Neuronal stem cell (in vitro differentiated cells): ENCODE measurements around the gene BRAF.

ENCODE experiments used
- DNase-seq: peaks from one replicate; pipeline ENCODE4 v3.0.0-alpha.2; 2013; ENCODE audit warnings: low spot score
- H2AFZ ChIP-seq: one replicate; pipeline ENCODE4 v1.6.1; 2013; ENCODE audit warnings: mild to moderate bottlenecking, low read length, inconsistent platforms
- H2AK5ac ChIP-seq: 2 replicates; pipeline ENCODE4 v1.6.1; 2013; ENCODE audit warnings: low read depth, mild to moderate bottlenecking, inconsistent platforms, low read length, moderate library complexity, mixed read lengths
- H2BK120ac ChIP-seq: 2 replicates; pipeline ENCODE4 v1.6.1; 2013; ENCODE audit warnings: low read depth, mild to moderate bottlenecking, inconsistent platforms, low read length, moderate library complexity, mixed read lengths
- H2BK12ac ChIP-seq: one replicate; pipeline ENCODE4 v1.6.1; 2013; ENCODE audit warnings: low read length, inconsistent platforms
- H2BK15ac ChIP-seq: 2 replicates; pipeline ENCODE4 v1.6.1; 2013; ENCODE audit warnings: mild to moderate bottlenecking, low read length, inconsistent platforms, mixed read lengths
- H2BK5ac ChIP-seq: one replicate; pipeline ENCODE4 v1.6.1; 2013; ENCODE audit warnings: inconsistent platforms, mild to moderate bottlenecking, low read length, moderate library complexity
- H3K14ac ChIP-seq: one replicate; pipeline ENCODE4 v1.6.1; 2013; ENCODE audit warnings: low read length, inconsistent platforms
- H3K18ac ChIP-seq: 2 replicates; pipeline ENCODE4 v1.6.1; 2013; ENCODE audit warnings: low read length, inconsistent platforms
- H3K23ac ChIP-seq: 2 replicates; pipeline ENCODE4 v1.6.1; 2013; ENCODE audit warnings: low read depth, mild to moderate bottlenecking, mixed read lengths, low read length, inconsistent platforms; ENCODE audit not compliant: poor library complexity
- H3K27ac ChIP-seq: replicated peaks from 3 replicates; pipeline ENCODE4 v1.5.1; 2013; ENCODE audit warnings: low read length, inconsistent platforms
- H3K27me3 ChIP-seq, 3 experiments: 2 replicates each; pipeline ENCODE4 v1.6.1; 2013; ENCODE audit warnings: low read length in 3 of 3, mild to moderate bottlenecking in 2 of 3, inconsistent platforms in 1 of 3, low read depth in 1 of 3, mixed read lengths in 1 of 3, moderate library complexity in 1 of 3; ENCODE audit not compliant: control insufficient read depth in 3 of 3, insufficient read depth in 3 of 3
- H3K36me3 ChIP-seq, 2 donors: replicated peaks in 1 of 2; 2 replicates each; pipeline ENCODE4 v1.6.1; 2013; ENCODE audit warnings: low read length in 2 of 2; ENCODE audit not compliant: control insufficient read depth in 2 of 2, insufficient read depth in 2 of 2
- H3K4ac ChIP-seq: 2 replicates; pipeline ENCODE4 v1.6.1; 2013; ENCODE audit warnings: inconsistent platforms, mild to moderate bottlenecking, low read length, moderate library complexity
- H3K4me1 ChIP-seq, 2 donors: 1 replicate in 1 of 2; 2 replicates in 1 of 2; pipeline ENCODE4 v1.6.1; 2013; ENCODE audit warnings: low read length in 2 of 2, low read depth in 1 of 2; ENCODE audit not compliant: control insufficient read depth in 2 of 2, insufficient read depth in 1 of 2
- H3K4me2 ChIP-seq: one replicate; pipeline ENCODE4 v1.6.1; 2013; ENCODE audit warnings: mild to moderate bottlenecking, low read length, inconsistent platforms; ENCODE audit not compliant: insufficient read depth, poor library complexity, severe bottlenecking
- H3K4me3 ChIP-seq, 2 donors: 2 replicates each; pipeline ENCODE4 v1.5.1; 2013; ENCODE audit warnings: low read length in 2 of 2, mild to moderate bottlenecking in 2 of 2, inconsistent platforms in 1 of 2, moderate library complexity in 1 of 2
- H3K79me1 ChIP-seq: one replicate; pipeline ENCODE4 v1.6.1; 2013; ENCODE audit warnings: low read depth, mild to moderate bottlenecking, inconsistent platforms, low read length, moderate library complexity
- H3K9ac ChIP-seq: one replicate; pipeline ENCODE4 v1.6.1; 2013; ENCODE audit warnings: mild to moderate bottlenecking, low read depth, low read length, inconsistent platforms; ENCODE audit not compliant: poor library complexity
- H3K9me3 ChIP-seq, 2 donors: replicated peaks in 1 of 2; 2 replicates each; pipeline versions ENCODE3 to v1.6.1; 2013; ENCODE audit warnings: low read length in 2 of 2, mild to moderate bottlenecking in 2 of 2, inconsistent platforms in 1 of 2, low read depth in 1 of 2, mixed read lengths in 1 of 2, moderate library complexity in 1 of 2; ENCODE audit not compliant: control insufficient read depth in 2 of 2, insufficient read depth in 1 of 2
- H4K8ac ChIP-seq: one replicate; pipeline ENCODE4 v1.6.1; 2013; ENCODE audit warnings: low read depth, mild to moderate bottlenecking, inconsistent platforms, low read length, moderate library complexity
- H4K91ac ChIP-seq: one replicate; pipeline ENCODE4 v1.6.1; 2013; ENCODE audit warnings: low read length, low read depth, mild to moderate bottlenecking, inconsistent platforms; ENCODE audit not compliant: poor library complexity
- WGBS, 2 donors: extraction: QIAGEN DNeasy Blood & Tissue Kit; methylation state at CpG; one replicate each; pipeline ENCODE4 v1.1.7; 2013; ENCODE audit warnings: missing lambda C conversion rate in 2 of 2, mixed read lengths in 1 of 2; ENCODE audit not compliant: insufficient read length in 2 of 2, insufficient replicate concordance in 1 of 2; ENCODE audit errors: extremely low coverage in 2 of 2; 5-methylcytosine and 5-hydroxymethylcytosine counted together

The BRAF gene

DNA sequence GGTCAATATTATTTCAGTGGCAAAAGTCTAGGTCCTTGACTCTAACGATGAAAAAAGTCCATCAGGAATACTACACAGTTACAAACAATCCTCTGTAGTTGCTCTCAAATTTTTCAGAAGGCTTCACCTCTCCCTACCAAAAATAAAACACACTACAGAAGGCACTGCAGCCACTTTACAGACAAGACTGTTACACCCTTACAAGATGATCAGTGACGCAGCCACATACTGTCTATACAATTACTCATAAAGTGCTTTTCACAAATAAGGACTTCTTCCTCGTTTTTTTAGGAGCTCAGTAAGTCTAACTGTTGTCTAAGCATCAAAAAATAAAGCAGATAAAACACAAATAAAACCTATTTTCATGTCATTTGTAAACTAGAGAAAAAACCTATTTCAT lies 201.2 kb downstream of the BRAF start:
- Histone ChIP-seq H3K27ac (no peak overlapping the region), H3K27me3 (no peaks in the 10 kb centered on the region), H3K36me3 (peaks cover 0 to 34% of the 10 kb centered on the region in 2 donors), H2BK5ac (no peak overlapping the region), H3K9ac (no peak overlapping the region), H3K18ac (no peak overlapping the region), H2BK12ac (no peak overlapping the region), H2AFZ (no peak overlapping the region), H2BK120ac (no peak overlapping the region), H4K8ac (no peak overlapping the region), H3K23ac (no peak overlapping the region), H4K91ac (no peak overlapping the region), H3K4ac (no peak overlapping the region), H3K4me2 (no peak overlapping the region), H3K4me1 (peaks cover 0 to 6% of the 10 kb centered on the region in 2 donors), H3K79me1 (no peaks in the 10 kb centered on the region), H3K14ac (no peak overlapping the region), H2AK5ac (no peak overlapping the region), H3K4me3 (no peak overlapping the region), H3K9me3 (no peaks in the 10 kb centered on the region), H2BK15ac (no peak overlapping the region)
- no peak for DNase-seq
- no CpG with 5 or more reads among the region's 3 CpGs for WGBS, 2 donors

DNA sequence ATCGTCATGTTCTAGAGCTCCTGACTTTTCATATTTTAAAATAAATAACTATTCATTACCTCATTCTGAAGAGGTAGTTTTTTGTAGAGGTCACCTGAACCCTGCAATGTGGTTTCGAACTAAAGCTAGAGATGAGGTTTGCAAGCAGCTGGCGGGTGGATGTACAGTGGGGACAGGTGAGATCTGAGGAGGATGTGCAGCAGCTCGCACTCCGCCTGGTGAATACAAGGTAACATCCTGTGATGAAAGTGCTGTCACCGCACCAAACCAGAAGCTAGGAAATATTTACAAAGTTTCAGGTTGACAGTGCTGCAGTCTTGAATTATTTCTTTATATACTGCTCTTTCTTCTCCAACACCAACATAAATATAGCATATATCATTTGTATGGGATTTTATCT lies 201.7 kb downstream of the BRAF start:
- no peak overlapping the region for H2BK120ac ChIP-seq
- H3K4me1 ChIP-seq = peaks cover 0 to 5% of the 10 kb centered on the region in 2 donors
- no peak overlapping the region for H3K4ac ChIP-seq
- no peak overlapping the region for H3K18ac ChIP-seq
- H3K9ac ChIP-seq = no peak overlapping the region
- no peaks in the 10 kb centered on the region for H3K79me1 ChIP-seq
- no peak overlapping the region for H3K23ac ChIP-seq
- H4K8ac ChIP-seq = no peak overlapping the region
- H2BK15ac ChIP-seq = no peak overlapping the region
- DNase-seq = no peak
- no peak overlapping the region for H3K27ac ChIP-seq
- no peak overlapping the region for H2AFZ ChIP-seq
- no peak overlapping the region for H3K4me3 ChIP-seq
- H2BK12ac ChIP-seq = no peak overlapping the region
- no peaks in the 10 kb centered on the region for H3K27me3 ChIP-seq
- no peak overlapping the region for H4K91ac ChIP-seq
- no peak overlapping the region for H3K14ac ChIP-seq
- H2AK5ac ChIP-seq = no peak overlapping the region
- H3K4me2 ChIP-seq = no peak overlapping the region
- no CpG with 5 or more reads among the region's 6 CpGs for WGBS, 2 donors
- no peak overlapping the region for H2BK5ac ChIP-seq
- peaks cover 0 to 28% of the 10 kb centered on the region in 2 donors for H3K36me3 ChIP-seq
- no peaks in the 10 kb centered on the region for H3K9me3 ChIP-seq

DNA sequence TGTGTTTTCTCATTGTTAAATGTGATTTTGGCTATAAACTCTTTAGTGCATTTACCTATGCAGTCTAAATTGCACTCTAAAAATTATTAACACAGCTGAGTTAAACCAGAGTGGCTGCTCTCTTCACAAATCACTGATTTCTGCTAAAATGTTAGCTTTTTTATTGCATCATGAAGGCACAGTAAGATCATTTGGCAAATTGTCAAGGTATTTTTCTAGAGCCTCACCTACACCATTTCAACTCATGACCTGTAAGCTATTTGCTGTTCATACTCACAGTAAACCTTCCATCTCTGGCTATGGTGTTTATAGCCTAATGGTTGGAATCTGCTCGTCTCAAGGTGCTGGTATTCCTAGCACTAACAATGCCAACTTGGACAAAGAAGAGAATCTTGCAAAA lies 202.5 kb downstream of the BRAF start:
- no peak overlapping the region for H3K9ac ChIP-seq
- H3K36me3 ChIP-seq = peaks cover 0 to 28% of the 10 kb centered on the region in 2 donors
- H2AK5ac ChIP-seq = no peak overlapping the region
- H3K79me1 ChIP-seq = no peaks in the 10 kb centered on the region
- no peak overlapping the region for H2BK5ac ChIP-seq
- H3K18ac ChIP-seq = no peak overlapping the region
- H2BK120ac ChIP-seq = no peak overlapping the region
- H4K8ac ChIP-seq = no peak overlapping the region
- no peak overlapping the region for H3K27ac ChIP-seq
- no peaks in the 10 kb centered on the region for H3K27me3 ChIP-seq
- H3K14ac ChIP-seq = no peak overlapping the region
- no peak overlapping the region for H4K91ac ChIP-seq
- no peak overlapping the region for H3K4me3 ChIP-seq
- no peak overlapping the region for H3K23ac ChIP-seq
- H3K4ac ChIP-seq = no peak overlapping the region
- no peaks in the 10 kb centered on the region for H3K9me3 ChIP-seq
- no peak overlapping the region for H2BK15ac ChIP-seq
- no peak overlapping the region for H2BK12ac ChIP-seq
- no peak for DNase-seq
- WGBS, 2 donors = no CpG with 5 or more reads among the region's 1 CpG
- H3K4me2 ChIP-seq = no peak overlapping the region
- no peak overlapping the region for H2AFZ ChIP-seq
- H3K4me1 ChIP-seq = peaks cover 0 to 3% of the 10 kb centered on the region in 2 donors

DNA sequence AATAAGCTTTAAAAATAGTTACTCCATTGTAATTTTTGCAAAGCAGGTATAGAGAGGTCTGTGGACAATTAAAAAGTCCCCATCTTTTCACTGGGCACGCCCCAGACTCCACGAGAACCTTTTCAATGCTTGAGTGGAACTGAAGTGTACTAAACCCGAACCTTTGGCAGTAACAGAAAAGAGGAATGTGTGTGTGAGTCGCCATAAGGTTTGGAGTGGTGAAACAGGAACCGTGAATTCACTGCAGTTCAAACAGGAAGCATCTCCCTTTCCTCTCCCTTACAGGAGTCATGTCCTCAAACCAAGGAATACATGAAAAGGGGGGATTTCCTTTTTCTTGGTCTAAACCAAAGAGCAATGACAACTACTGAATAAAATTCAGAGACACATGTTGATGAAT lies 205.0 kb downstream of the BRAF start:
- Histone ChIP-seq H3K36me3 (peaks cover 4 to 17% of the 10 kb centered on the region in 2 donors), H3K27ac (no peak overlapping the region), H3K79me1 (no peaks in the 10 kb centered on the region), H3K9me3 (peaks cover 2 to 4% of the 10 kb centered on the region in 2 donors), H3K27me3 (no peaks in the 10 kb centered on the region), H3K4me1 (no peaks in the 10 kb centered on the region), H2AK5ac (no peak overlapping the region), H2BK12ac (no peak overlapping the region), H2BK15ac (no peak overlapping the region), H4K8ac (no peak overlapping the region), H2AFZ (no peak overlapping the region), H3K4me2 (no peak overlapping the region), H4K91ac (no peak overlapping the region), H2BK120ac (no peak overlapping the region), H3K4me3 (no peak overlapping the region), H3K9ac (no peak overlapping the region), H3K23ac (no peak overlapping the region), H3K14ac (no peak overlapping the region), H2BK5ac (no peak overlapping the region), H3K4ac (no peak overlapping the region), H3K18ac (no peak overlapping the region)
- no peak for DNase-seq
- no CpG with 5 or more reads among the region's 5 CpGs for WGBS, 2 donors
